Activated CD4-positive, CD25-positive, alpha-beta regulatory T cell (primary cell): ENCODE measurements around the gene FAM161A.
"Not testable (repeated sequence)": the region's sequence is repeated elsewhere in the genome, so short reads cannot be mapped to it uniquely, and the experiment has no call there.

ENCODE experiments used
- DNase-seq, 4 experiments: peaks; one replicate each; lab custom pipeline; 2025; lab: John Stamatoyannopoulos, UW

The FAM161A gene

GRCh38 chr2:61841286-61841685, 12.6 kb downstream of the FAM161A start:
- no peak for DNase-seq

GRCh38 chr2:61834893-61835292, 19.0 kb downstream of the FAM161A start:
- no peak for DNase-seq

- DNase-seq, result no peak
These were observed 19.9 kb downstream of the FAM161A start for GRCh38 chr2:61833971-61834370.

GRCh38 chr2:61832183-61832841, 21.5 kb downstream of the FAM161A start:
- DNase-seq, result no peak

GRCh38 chr2:61822255-61822654, 31.6 kb downstream of the FAM161A start:
- no peak for DNase-seq

- DNase-seq, result no peak
These were observed 37.1 kb downstream of the FAM161A start for GRCh38 chr2:61816480-61817355.

GRCh38 chr2:61814539-61815160, 39.2 kb downstream of the FAM161A start:
- DNase-seq, result no peak

- DNase-seq, result not testable (repeated sequence)
These were observed 40.5 kb downstream of the FAM161A start for GRCh38 chr2:61813314-61813713.

- DNase-seq, result no peak
These were observed 42.0 kb downstream of the FAM161A start for GRCh38 chr2:61811821-61812220.

- DNase-seq, result not testable (repeated sequence)
These were observed 43.7 kb downstream of the FAM161A start for GRCh38 chr2:61810203-61810602.

GRCh38 chr2:61808693-61809092, 45.2 kb downstream of the FAM161A start:
- not testable (repeated sequence) for DNase-seq

- no peak for DNase-seq
These were observed 46.7 kb downstream of the FAM161A start for GRCh38 chr2:61807036-61807757.

GRCh38 chr2:61802548-61802947, 51.3 kb downstream of the FAM161A start:
- no peak for DNase-seq

- DNase-seq, result no peak
These were observed 54.8 kb downstream of the FAM161A start for GRCh38 chr2:61799099-61799498.

GRCh38 chr2:61797446-61797845, 56.4 kb downstream of the FAM161A start:
- not testable (repeated sequence) for DNase-seq

GRCh38 chr2:61795408-61795807, 58.5 kb downstream of the FAM161A start:
- no peak for DNase-seq

- DNase-seq, result peak; percentile 33 to 47 (median 38)
These were observed 60.4 kb downstream of the FAM161A start for GRCh38 chr2:61793389-61793836.

- no peak for DNase-seq
These were observed 61.4 kb downstream of the FAM161A start for GRCh38 chr2:61792355-61792890.

GRCh38 chr2:61789807-61790602, 63.9 kb downstream of the FAM161A start:
- DNase-seq, result no peak

- DNase-seq, result no peak
These were observed 65.8 kb downstream of the FAM161A start for GRCh38 chr2:61787941-61788563.
